C4-2B (cell line): ENCODE data around the gene CIB2.
A peak's percentile ranks its signal among the peaks of the same experiment; 100 is the strongest.

ENCODE experiments used
- H3K27ac ChIP-seq: fragments of 450-650 bp; 2 replicates; pipeline ENCODE4 v1.5.1; 2017
- ZFX ChIP-seq: fragments of 450-650 bp; IDR thresholded peaks from 2 replicates; pipeline ENCODE4 v1.6.1; 2017
- TF ChIP-seq, protein P1 (sequence below): fragments of 450-650 bp; conservative IDR thresholded peaks from 2 replicates; pipeline ENCODE4 v1.5.1; 2017; ENCODE audit warnings: mild to moderate bottlenecking

Gene CIB2

DNA sequence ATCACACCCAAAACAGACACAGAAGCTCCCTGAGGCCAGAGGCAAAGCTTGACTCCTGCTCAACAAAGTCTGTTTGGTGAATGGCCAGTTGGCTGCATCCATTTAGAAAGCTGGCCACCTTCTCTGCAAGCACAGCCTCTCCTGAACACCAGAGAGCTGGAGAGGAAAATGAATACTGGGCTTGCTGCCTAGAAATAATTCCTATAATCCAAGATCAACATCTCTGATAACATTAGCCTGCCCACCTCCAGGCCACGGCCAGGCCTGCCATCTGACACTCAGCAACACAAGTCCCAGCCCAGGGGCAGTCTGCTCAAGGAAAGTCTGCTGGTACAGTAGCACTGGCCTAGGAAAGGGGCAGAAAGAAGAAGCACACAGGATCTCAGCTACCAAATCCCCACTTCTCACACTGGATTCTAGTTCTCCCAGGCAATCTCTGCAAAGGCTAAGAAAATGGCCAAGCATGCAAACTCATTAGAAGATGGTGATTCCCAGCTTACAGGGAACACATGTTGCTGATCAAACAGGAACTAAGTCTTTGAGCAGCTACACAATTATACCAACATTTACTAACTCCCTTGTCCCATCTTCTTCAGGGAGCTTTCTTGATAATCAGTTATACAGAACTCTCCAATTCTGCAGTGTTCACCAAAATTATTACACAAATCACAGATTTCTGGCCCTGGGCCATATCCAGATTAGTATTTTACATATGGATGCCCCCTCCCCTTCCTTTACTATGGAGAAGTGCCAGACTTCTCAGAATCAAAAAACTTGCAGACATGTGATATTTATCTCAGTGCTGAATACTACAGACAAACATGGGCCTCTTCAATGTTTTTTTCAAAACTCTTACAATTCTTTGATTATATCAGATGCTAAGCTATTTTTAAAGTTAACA is 63.7 kb downstream of the CIB2 start:
- H3K27ac ChIP-seq: peak overlapping the region; percentile 69
- TF ChIP-seq ZFX: no peak
- TF ChIP-seq, protein P1, sequence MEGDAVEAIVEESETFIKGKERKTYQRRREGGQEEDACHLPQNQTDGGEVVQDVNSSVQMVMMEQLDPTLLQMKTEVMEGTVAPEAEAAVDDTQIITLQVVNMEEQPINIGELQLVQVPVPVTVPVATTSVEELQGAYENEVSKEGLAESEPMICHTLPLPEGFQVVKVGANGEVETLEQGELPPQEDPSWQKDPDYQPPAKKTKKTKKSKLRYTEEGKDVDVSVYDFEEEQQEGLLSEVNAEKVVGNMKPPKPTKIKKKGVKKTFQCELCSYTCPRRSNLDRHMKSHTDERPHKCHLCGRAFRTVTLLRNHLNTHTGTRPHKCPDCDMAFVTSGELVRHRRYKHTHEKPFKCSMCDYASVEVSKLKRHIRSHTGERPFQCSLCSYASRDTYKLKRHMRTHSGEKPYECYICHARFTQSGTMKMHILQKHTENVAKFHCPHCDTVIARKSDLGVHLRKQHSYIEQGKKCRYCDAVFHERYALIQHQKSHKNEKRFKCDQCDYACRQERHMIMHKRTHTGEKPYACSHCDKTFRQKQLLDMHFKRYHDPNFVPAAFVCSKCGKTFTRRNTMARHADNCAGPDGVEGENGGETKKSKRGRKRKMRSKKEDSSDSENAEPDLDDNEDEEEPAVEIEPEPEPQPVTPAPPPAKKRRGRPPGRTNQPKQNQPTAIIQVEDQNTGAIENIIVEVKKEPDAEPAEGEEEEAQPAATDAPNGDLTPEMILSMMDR: no peak

DNA sequence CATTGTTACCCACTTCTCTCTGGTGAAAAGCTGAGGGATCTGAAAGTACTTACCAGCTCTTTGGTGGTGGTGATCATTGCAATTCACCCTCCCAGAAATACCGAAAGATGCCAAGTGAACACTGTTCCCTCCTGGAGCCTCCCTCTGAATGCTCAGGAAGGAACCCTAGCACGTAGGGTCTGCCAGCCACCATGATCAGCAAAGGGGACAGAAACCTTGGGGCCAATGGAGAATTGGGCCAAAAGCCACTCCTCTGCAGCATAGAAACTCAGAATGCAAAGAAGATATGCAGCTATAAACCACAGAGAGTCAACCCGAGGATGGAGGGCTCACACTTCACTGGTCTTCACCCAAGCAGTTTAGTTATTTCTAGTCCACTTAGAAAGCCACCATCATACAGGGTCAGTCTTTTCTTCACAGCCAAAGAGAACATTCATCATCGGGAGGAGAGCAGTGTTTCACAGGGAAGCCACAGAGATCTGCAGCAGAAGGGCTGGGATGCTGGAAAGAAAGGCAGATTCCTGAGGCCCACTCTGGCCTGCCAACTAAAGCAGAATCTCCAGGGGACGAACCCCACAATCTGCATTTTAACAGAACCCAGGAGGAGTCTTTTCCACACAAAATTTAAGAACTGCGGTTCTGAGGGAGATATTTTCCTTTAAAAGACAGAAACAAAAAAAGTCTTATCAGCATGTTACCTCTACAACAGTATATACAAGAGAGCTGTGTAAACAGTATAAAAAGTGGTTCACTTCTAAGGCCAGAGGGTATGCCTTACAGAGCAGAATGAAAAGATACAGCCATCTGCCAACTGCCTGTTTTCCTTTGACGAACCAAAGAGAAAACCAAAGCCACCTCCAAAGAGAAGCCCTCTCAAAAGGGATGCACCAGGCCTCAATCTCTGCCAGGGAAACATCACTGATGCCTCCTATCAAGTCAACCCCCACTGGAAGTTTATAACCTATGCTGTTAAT is 65.0 kb downstream of the CIB2 start:
- H3K27ac ChIP-seq: peak overlapping the region; percentile 69
- no peak for TF ChIP-seq ZFX
- TF ChIP-seq, protein P1: no peak

DNA sequence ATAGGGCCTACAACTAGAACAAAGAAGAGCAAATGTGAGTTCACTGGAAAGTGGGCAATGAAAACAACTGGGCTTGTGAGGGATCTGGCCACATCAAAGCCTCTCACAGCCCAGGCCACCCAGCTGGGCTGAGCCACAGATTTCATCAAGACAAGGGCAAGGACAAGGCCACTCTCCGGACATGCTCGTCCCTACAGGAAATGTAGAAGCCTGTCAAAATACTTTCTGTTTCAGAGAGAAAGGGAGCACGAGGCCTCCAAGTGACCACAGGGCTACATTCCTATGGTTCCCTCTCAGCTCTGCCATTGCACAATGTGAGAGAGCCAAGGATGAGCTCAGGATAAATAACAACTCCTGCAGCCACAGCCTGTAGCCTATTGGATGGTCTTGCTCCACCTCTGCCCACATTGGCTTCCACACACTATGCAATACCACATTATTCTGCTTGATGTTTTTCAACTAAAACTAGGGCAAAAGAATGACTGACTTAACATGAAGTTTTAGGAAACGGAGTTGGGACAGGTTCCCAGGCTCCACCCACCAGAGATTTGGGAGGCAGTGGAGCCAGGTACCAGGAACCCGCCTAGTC is 65.9 kb downstream of the CIB2 start:
- no peak overlapping the region for H3K27ac ChIP-seq
- no peak for TF ChIP-seq ZFX
- TF ChIP-seq, protein P1: no peak

DNA sequence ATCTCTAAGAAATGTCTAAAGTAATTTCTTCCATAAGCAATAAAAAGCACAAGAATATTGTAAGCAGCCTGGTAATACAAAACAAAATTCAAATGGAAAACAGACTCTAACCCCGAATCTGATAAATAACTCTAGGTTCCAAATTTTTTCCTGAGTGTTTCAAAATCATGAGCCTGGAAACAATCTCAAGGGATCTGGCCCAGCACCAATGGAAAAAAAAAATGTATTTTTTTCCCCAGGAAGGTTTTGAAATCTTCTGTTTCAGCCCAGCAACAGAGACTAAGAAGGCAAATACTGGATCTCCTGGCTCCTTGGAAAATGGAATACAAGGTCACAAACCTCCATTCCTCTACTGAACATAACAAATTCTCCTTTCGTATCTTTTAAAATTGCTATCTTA is 66.7 kb downstream of the CIB2 start:
- no peak for TF ChIP-seq ZFX
- TF ChIP-seq, protein P1: no peak
- no peak overlapping the region for H3K27ac ChIP-seq

DNA sequence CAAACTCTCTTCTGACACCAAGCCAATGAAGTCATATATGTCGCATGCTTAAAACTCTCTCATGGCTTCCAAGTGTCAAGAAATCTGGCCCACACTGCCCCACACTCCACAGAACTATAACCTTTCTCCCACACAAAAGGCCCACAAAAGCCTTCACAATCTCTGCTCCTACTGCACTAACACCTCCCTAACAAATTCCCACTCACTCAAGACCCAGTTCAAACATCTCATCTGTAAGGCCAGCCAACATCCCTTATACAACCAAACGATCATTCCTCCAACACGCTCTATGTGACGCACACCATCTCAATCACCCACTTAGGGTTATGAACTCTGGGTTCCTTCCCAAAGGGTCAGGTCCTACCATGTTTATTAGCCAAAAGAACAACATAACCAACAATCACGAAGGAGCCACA is 67.3 kb downstream of the CIB2 start:
- TF ChIP-seq, protein P1: no peak
- no peak for TF ChIP-seq ZFX
- H3K27ac ChIP-seq: no peak overlapping the region

DNA sequence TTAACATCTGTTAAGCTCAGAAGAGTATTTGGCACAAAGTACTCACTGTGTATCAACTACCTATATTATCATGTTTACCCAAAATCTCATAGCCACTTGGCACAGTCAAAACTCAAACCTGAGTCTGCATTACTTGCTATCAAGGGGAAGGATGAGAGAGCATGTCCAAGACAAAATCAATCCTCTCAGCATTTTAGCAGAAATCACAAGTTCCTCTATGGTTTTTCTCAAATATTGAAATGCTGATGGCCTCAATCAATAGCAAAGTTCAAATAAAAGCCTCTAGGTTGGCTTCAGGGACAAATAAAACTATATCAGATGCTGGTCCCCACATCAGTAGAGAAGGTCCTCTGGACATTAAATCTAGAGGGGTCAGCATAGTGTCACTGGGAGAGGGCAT is 68.0 kb downstream of the CIB2 start:
- no peak overlapping the region for H3K27ac ChIP-seq
- TF ChIP-seq ZFX: no peak
- TF ChIP-seq, protein P1: no peak
